Upper lobe of left lung (tissue), 4 donors: Measurements from ENCODE around the gene CD300LG.

Source experiments
- CTCF ChIP-seq, 6 experiments: fragments of 450-650 bp in 4 of 6; fragments of 200-600 bp in 2 of 6; sonication (generic) in 2 of 6; IDR thresholded peaks; one replicate each; pipeline ENCODE4 v1.5.1; 2016 to 2019; ENCODE audit warnings: antibody characterized with exemption in 6 of 6
- POLR2A ChIP-seq, 4 donors: fragments of 450-650 bp; IDR thresholded peaks; one replicate each; pipeline ENCODE4 v1.5.1; 2016 to 2017; ENCODE audit warnings: antibody characterized with exemption in 4 of 4, mild to moderate bottlenecking in 2 of 4
- POLR2AphosphoS5 ChIP-seq, 2 donors: sonication (generic); formaldehyde crosslinking; IDR thresholded peaks; one replicate each; pipeline ENCODE4 v1.5.1; 2017; ENCODE audit warnings: antibody characterized with exemption in 2 of 2

GRCh38 chr17:43901861-43902589 lies 55.0 kb downstream of the CD300LG start:
- TF ChIP-seq CTCF (IDR thresholded peaks at IDR 0.05) = no peak
- no peak for TF ChIP-seq POLR2A (IDR thresholded peaks at IDR 0.05)
- TF ChIP-seq POLR2AphosphoS5 (IDR thresholded peaks at IDR 0.05) = no peak
